ENCODE results near the gene PRR5L.

PRR5L gene

GRCh38 chr11:36402568-36403170 lies 106.6 kb downstream of the PRR5L start:
- no peak for DNase-seq (ENCODE audit: low read depth)

DNA sequence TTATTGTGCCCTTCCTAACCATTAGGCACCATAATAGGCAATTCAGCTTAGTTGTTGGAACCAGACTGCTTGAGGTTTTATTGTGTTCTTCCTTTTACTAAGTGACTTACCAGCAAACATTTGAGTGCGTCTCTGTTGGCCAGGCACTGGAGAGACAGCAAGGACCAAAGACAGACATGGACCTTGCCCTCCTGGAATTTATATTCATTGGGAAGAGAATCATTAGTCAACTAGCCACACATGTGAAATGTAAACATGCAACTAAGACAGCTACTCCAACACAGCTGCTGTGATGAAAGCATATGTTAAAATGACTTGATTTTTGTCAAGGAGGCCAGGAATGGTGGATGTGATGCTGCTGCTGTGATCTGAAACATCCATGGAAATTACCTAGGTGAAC lies 107.6 kb downstream of the PRR5L start:
- DNase-seq (ENCODE audit: low read depth) = no peak

DNA sequence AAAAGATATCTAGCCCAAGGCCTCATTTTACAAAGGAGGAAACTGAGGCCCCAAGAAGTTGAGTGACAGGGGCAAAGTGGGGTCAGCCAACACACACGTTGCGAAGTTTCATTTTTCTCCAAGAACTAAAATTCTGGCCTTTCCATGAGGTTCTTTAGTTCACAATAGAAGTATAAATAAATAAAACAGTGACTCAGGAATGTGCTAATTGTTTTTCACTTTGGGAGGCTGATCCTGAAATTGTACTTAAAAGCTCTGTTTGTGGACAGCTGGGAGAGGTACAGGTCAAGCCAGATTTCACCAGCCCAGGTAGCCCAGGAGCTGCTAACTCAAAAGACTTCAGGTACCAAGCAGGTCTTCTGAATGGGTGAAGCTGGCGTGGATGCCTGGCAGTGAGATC lies 108.7 kb downstream of the PRR5L start:
- DNase-seq (ENCODE audit: low read depth) = no peak

DNA sequence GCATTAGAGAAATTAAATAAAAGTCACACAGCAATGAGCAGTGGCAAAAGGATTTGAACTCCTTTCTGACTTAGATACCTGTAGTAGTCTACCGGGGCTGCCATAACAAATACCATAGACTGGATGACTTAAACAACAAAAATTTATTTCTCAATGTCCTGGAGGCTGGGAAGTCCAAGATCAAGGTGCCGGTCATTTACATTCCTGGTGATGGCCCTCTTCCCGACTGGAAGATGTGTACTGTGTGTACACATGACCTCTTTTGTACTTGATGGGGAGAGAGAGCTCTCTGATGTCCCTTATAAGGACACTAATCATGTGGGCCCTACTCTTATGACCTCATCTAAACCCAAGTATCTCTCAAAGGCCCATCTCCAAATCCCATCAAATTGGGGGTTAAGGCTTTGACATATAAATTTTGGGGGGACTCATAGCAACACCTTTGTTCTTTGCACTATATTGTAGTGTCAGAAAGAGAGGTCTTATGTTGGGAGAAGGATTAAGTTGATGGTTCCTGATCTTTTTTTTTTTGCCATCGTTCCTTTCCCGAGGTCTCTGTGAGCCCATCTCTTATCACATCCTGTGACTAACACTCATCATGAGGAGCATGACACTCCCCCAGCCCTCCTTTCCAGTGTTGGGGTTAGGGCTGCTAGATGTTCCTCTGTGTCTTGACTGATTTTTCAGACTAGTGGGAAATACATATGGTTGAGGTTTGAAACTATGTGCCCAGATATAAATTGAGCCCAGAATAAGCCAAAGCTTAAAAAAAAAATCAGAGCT lies 109.7 kb downstream of the PRR5L start:
- DNase-seq (ENCODE audit: low read depth) = no peak

- DNase-seq (ENCODE audit: low read depth) = no peak
These were observed 111.3 kb downstream of the PRR5L start for GRCh38 chr11:36407356-36407755.

GRCh38 chr11:36408498-36409136 lies 112.5 kb downstream of the PRR5L start:
- no peak for DNase-seq (ENCODE audit: low read depth)

DNA sequence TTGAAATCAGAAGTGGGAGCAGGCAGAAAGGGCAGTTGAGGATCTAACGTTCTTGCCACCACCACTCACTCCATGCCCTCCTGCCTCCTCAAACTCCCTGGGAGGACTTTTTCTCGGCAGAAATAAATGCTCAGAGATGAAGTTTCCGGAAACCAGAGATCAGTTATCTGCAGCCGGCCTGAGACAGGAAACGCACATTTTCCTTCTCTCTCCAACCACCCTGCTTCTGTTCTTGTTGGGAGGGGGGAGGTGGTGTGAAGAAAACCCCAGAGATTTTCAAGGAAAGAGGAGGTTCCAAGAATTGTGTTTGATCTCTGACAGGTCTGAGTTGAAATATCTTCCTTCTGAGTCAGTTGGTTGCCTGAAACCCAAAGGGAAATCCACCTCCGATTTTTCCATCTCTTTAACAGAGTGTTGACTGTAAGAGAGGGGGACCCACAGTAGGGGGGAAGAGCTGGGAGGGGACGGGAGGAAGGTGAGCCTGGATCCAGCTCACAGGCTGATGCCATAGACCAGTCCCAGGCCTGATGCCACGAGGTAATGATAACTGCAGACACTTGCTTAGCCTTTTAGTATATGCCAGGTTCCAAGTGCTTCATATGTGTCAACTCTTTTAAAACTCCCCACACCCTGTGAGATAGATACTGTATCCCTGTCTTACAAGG lies 113.2 kb downstream of the PRR5L start:
- DNase-seq (ENCODE audit: low read depth) = no peak

GRCh38 chr11:36411202-36411640 lies 115.1 kb downstream of the PRR5L start:
- no peak for DNase-seq (ENCODE audit: low read depth)

DNA sequence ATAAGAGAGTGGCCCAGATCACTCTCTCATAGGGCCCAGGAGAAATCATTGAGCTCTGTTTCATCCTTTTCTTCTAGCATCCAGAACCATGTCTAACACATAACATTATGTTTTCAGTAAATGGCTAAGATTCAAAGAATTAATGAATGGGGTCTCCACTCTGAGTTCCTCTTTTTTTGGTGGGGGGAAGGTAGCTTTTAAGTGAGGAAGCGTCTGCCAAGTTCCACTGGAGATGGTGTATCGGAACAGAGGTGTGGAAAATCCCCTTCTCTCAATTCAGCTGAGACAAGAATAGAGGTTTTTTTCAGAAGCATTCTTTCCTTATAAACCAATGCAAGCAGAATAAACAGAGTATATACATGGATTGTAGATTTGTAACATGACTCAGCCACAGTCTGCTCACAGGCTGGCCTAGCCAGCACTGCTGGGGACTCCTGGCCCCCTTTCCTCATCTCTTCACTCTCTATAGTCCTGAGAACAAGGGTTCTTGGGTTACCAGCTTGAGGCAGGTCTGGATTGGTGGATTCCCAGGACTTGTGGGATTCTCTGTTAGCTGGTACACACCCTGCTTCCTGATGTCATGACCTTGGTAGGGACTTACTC lies 116.8 kb downstream of the PRR5L start:
- DNase-seq (ENCODE audit: low read depth) = no peak

DNA sequence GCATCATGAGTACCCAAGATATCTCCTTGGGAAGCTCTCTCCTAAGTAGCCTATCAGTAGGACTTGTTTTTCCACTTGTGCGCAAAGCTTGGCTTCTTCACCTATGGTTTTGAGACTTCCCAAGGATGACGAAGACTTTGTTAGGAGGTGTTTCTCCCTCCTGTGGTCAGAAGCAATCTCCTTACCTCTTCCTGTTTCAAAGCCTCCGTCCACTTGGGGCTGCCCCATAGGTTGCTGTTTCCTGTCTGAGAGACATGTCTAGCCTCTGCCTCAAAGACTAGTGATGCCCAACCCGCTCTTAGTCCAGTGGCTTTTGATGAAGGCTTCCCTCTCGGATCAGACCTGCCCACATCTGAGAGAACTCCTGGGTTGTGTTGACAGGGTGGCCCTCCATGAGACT lies 121.1 kb downstream of the PRR5L start:
- DNase-seq (ENCODE audit: low read depth) = no peak

GRCh38 chr11:36419791-36420424 lies 123.8 kb downstream of the PRR5L start:
- no peak for DNase-seq (ENCODE audit: low read depth)

DNA sequence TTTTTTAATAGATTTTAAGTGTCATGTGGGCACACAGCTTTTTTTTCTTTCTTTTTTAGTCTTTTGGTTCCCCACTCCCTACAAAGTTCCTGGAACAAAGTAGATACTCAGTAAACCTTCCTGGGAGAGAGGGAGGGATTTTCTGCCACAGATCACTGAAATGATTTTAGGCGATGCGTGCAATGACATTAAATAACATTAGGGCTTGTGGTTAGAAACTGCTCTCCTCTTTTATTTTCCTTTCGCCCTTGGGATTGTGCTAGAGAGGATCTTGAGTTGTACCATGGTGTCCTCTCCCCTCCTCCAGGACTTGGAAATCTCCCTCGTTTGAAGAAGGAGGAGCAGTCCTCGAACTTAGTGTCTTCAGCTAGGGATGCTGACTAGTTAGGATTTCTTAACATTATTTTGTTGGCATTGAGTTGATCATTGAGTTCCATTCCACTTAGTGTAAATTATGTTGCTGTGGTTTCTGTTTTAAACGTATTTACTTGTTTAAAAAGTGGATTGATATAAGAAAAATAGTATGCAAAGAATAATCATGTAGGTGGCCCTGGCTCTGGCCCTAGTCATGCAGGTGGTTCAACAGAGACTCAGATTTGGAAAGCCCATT lies 125.6 kb downstream of the PRR5L start:
- no peak for DNase-seq (ENCODE audit: low read depth)

GRCh38 chr11:36425561-36426081 lies 129.5 kb downstream of the PRR5L start:
- DNase-seq (ENCODE audit: low read depth) = no peak

DNA sequence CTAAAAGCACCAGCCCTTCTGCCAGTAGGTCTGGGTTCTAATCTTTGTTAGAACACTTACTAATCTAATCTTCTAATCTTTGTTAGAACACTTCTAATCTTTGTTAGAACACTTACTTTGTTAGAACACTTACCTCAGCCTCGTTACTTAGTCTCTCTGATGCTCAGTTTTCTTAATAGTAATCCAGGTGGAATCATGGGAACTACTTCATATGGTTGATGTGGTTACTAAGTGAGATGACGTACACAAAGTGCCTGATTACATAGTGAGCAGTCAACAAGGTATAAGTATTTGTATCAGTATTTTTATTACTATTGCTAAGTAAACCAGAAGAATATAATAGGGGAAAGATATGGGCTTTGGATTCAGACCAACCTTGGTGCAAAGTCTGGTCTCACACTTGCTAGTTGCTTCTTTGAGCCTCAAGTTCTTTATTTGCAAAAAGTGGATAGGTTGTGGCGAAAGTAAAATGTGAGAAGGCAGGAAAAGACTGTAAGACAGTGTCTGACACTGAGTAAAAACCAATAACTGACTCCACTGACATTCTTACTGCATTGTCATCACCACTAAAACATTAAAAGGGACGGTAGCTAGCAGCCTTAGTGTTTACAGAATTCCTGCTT lies 130.2 kb downstream of the PRR5L start:
- no peak for DNase-seq (ENCODE audit: low read depth)

GRCh38 chr11:36427079-36427478 lies 131.0 kb downstream of the PRR5L start:
- DNase-seq (ENCODE audit: low read depth) = no peak

- DNase-seq (ENCODE audit: low read depth) = no peak
These were observed 131.8 kb downstream of the PRR5L start for GRCh38 chr11:36427876-36428275.

DNA sequence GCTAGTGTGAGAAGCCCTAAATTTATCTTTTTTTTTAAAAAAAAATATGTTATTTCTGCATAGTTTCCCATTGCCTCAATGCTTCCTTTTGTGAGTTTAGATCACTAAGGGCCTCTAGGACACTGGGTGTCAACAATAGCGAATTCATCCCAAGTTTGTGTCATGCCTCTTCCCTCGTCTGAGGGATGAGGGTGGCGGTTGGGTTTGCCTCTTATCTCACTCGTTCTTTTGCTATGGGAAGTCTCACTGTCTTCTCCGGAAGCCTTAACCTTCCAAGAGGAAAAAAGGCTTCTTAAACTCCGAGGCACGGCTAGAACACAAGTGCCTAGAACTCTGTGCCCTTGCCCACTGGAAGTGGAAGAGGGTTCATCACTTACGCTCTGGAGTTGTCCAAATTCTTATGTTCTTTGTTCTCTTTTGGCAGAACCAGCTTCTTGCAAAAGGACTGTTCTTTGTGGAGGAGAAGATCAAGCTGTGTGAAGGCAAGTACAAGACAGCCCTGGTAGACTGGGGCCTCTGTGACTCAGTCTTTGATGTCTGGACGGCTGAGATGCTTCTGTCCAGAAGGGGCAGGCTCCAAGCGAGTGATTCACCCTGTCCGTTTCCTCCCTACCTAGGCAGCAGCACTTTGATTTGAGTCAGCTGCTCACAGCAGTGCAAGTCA lies 135.5 kb downstream of the PRR5L start:
- DNase-seq (ENCODE audit: low read depth) = no peak

- DNase-seq (ENCODE audit: low read depth) = no peak
These were observed 136.0 kb downstream of the PRR5L start for GRCh38 chr11:36432093-36432469.

DNA sequence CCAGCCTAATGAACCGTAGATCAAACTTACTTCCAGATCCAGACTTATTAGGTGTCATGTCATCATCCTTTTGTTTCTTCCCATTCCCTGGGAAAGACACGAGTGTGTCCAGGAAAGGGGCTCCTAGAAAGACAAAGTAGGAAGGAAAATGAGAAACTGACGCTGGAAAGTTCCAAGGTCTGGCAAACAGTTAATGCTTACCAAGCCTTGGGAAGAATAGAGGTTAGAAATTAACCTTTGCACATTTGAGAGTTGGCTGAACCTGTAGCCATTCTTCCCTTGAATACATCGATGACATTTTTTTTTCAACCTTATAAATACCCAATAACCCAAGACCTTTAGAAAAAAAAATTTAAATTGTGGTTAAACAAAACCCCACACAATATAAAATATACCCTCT lies 136.7 kb downstream of the PRR5L start:
- no peak for DNase-seq (ENCODE audit: low read depth)

DNA sequence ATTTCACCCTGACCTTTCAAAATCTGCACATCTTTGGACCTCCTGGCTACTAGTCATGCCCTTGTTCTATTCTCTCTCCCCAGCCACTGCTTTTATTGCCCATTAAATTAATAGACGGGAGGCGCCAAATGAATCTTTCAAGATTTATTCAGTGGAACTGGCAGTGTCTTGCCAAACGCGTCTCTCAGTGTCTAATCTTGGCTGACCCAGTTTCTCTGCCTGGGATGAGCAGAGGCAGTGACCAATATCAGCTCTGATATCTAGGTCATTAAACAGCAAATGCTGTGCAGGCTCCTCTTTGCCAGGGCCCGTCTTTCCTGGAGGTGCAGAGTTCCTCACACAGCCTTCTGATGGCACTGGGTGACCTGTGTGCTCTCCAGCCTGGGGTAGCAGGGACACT lies 140.0 kb downstream of the PRR5L start:
- no peak for DNase-seq (ENCODE audit: low read depth)
